ENCODE results near the gene TYRO3. TPM values are rescaled to one million over a fixed set of nuclear protein-coding genes. Genes with fewer than 3 reads are reported as not detected.

TYRO3 gene
- total and polyA plus RNA-seq, 12 donors, result 1.2 to 9.6 (median 3.2) TPM

DNA sequence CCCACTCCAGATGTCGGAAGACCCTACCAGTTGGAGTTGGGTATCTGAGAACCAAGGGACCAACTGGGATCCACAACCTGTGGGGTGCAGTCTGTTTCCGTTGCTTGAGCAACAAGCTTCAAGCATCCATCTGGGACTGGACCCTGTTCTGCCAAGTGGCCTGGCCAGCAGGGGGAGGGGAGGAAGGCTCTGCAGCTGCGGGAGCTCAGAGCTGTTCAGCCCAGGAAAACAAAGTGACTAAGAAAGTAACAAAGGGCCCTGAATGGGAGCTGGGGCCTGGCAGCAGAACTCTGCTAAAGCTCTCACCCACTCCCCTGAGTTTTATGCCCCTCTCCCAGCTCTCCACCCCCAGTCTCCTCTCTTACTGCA lies 2.7 kb downstream of the TYRO3 start:
- Histone ChIP-seq H3K27me3 (peaks cover 0 to 16% (median 0%) of the 10 kb centered on the region in 7 donors), H3K27ac (peak overlapping the region in 2 of 10 donors; percentile 25 to 40), H3K4me3 (no peak overlapping the region), H3K4me1 (peaks cover 6 to 48% (median 21%) of the 10 kb centered on the region in 9 donors), H3K9me3 (no peaks in the 10 kb centered on the region), H3K36me3 (peaks cover 0 to 5% (median 0%) of the 10 kb centered on the region in 9 donors)
- intact Hi-C loops (cut with DNase I), result no loop called here
- TF ChIP-seq, protein P1, sequence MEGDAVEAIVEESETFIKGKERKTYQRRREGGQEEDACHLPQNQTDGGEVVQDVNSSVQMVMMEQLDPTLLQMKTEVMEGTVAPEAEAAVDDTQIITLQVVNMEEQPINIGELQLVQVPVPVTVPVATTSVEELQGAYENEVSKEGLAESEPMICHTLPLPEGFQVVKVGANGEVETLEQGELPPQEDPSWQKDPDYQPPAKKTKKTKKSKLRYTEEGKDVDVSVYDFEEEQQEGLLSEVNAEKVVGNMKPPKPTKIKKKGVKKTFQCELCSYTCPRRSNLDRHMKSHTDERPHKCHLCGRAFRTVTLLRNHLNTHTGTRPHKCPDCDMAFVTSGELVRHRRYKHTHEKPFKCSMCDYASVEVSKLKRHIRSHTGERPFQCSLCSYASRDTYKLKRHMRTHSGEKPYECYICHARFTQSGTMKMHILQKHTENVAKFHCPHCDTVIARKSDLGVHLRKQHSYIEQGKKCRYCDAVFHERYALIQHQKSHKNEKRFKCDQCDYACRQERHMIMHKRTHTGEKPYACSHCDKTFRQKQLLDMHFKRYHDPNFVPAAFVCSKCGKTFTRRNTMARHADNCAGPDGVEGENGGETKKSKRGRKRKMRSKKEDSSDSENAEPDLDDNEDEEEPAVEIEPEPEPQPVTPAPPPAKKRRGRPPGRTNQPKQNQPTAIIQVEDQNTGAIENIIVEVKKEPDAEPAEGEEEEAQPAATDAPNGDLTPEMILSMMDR (IDR thresholded peaks at IDR 0.05), result peak in 2 of 9 donors; percentile 11 to 19
- ATAC-seq, result peak in 7 of 8 donors; percentile 28 to 49 (median 41)
- DNase-seq, result peak in 1 of 2 donors; percentile 61
- WGBS, 2 donors, result 61 to 77% methylated on average over 3 of the region's 3 CpGs

DNA sequence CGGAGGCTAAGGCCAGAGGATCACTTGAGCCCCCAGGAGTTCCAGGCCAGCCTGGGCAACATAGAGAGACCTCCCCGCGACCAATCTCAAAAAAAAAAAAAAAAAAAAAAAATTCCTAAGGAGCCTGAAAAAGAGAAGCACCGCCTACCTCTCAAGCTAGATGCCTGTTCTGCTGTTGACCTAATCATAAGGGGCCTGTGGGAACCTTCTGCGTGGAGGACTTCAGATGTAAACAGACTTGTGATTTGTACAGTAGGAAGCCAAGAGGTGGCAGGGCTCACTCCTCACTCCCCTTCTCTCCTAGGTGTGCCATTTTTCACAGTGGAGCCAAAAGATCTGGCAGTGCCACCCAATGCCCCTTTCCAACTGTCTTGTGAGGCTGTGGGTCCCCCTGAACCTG lies 3.2 kb downstream of the TYRO3 start:
- Histone ChIP-seq H3K27me3 (peaks cover 0 to 16% (median 0%) of the 10 kb centered on the region in 7 donors), H3K4me3 (no peak overlapping the region), H3K36me3 (peaks cover 0 to 5% (median 0%) of the 10 kb centered on the region in 9 donors), H3K27ac (peak overlapping the region in 1 of 10 donors; percentile 40), H3K4me1 (peaks cover 6 to 47% (median 21%) of the 10 kb centered on the region in 9 donors), H3K9me3 (no peaks in the 10 kb centered on the region)
- DNase-seq (no peak), ATAC-seq (no peak)
- intact Hi-C loops (cut with DNase I), result no loop called here
- 64 to 73% methylated on average over 5 of the region's 5 CpGs for whole genome bisulfite sequencing, 2 donors
- TF ChIP-seq, protein P1 (IDR thresholded peaks at IDR 0.05), result no peak

DNA sequence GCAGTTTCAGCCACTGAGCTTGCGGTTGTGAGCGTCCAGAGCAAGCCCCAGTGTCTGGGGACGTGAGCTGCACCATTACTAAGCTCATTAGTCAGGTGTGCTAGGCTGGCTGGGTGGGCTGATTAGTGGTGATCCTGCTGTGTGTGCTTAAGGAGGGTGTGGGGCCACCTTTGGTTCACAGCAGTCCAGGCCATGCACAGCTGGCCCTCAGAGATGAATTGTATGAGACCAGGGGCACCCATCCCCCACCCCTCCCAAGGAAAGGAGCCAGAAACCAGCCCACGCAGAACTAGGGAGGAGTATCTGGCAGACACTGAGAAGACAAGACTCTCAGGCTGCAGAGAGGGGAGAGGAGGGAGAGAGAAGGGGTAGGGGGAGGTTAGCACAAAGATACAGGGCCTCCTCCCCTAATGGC lies 3.8 kb downstream of the TYRO3 start:
- Histone ChIP-seq H3K4me1 (peaks cover 6 to 42% (median 17%) of the 10 kb centered on the region in 9 donors), H3K9me3 (no peaks in the 10 kb centered on the region), H3K4me3 (no peak overlapping the region), H3K36me3 (peaks cover 0 to 5% (median 0%) of the 10 kb centered on the region in 9 donors), H3K27me3 (peaks cover 0 to 16% (median 0%) of the 10 kb centered on the region in 7 donors), H3K27ac (no peak overlapping the region)
- 74 to 76% methylated on average over 4 of the region's 4 CpGs for WGBS, 2 donors
- peak in 2 of 8 donors; percentile 15 to 23 for ATAC-seq
- DNase-seq, result no peak
- intact Hi-C loops (cut with DNase I), result no loop called here
- TF ChIP-seq, protein P1 (IDR thresholded peaks at IDR 0.05), result no peak

DNA sequence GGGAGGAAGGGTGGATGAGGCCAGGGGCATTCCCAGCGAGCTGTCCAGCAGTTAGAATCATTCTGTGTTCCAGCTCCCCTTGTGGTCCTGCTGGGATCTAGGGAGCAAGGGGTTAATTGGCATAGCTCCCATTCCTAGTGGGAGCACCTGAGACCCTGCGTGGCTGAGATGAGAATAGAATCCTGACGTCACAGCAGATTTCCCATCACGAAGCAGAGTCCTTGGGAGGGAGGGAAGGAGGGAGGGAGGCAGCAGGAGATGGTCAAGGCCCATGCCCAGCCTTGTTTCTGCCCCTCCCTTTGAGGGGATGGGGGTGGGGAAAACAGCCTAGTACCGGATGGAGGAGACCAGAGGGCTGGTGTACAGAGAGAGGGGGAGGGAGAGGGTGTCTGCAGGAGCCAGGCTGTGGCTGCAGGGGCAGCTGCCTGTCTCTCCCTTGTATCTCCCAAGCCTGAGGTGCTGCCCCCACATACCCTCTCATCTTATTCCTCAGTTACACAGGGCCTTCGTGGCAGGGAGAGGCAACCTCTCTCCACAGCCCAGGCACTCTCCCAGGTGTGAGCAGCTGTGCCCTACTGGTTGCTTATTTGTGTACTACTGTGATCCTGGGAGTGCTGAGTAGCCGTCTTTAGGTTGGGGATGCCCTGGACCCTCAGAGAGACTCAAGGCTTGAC lies 5.4 kb downstream of the TYRO3 start:
- TF ChIP-seq, protein P1 (IDR thresholded peaks at IDR 0.05), result no peak
- DNase-seq, result no peak
- H3K27ac ChIP-seq, result no peak overlapping the region
- H3K36me3 ChIP-seq, result peaks cover 0 to 5% (median 0%) of the 10 kb centered on the region in 9 donors
- WGBS, 2 donors, result 34 to 41% methylated on average over 7 of the region's 7 CpGs
- intact Hi-C loops (cut with DNase I), result no loop called here
- H3K4me3 ChIP-seq, result no peak overlapping the region
- ATAC-seq, result peak in 1 of 8 donors; percentile 43
- peaks cover 0 to 14% (median 0%) of the 10 kb centered on the region in 7 donors for H3K27me3 ChIP-seq
- peaks cover 5 to 47% (median 18%) of the 10 kb centered on the region in 9 donors for H3K4me1 ChIP-seq
- H3K9me3 ChIP-seq, result no peaks in the 10 kb centered on the region

All from heart right ventricle (tissue), 16 donors.